Esophagus muscularis mucosa (tissue), 4 donors: ENCODE data around the gene ADGRG6. TPM values are rescaled to one million over a fixed set of nuclear protein-coding genes. Genes with fewer than 3 reads are reported as not detected.

Source experiments
- DNase-seq: peaks from one replicate; pipeline ENCODE4 v3.0.0-alpha.2; 2017; ENCODE audit errors: extremely low spot score
- H3K27ac ChIP-seq, 4 donors: fragments of 200-600 bp; sonication (generic); replicated peaks in 1 of 4; 1 replicate in 3 of 4; 2 replicates in 1 of 4; pipeline ENCODE4 v1.5.1; 2016 to 2019; ENCODE audit warnings: mild to moderate bottlenecking in 1 of 4
- H3K27me3 ChIP-seq, 4 donors: fragments of 200-600 bp; sonication (generic); one replicate each; pipeline versions ENCODE4 v1.5.1 to v1.6.0; 2016 to 2019
- H3K36me3 ChIP-seq, 4 donors: fragments of 200-600 bp; sonication (generic); one replicate each; pipeline ENCODE4 v1.5.1; 2016 to 2019
- H3K4me1 ChIP-seq, 4 donors: fragments of 200-600 bp; sonication (generic); one replicate each; pipeline ENCODE4 v1.5.1; 2016 to 2019
- H3K4me3 ChIP-seq, 4 donors: fragments of 200-600 bp; sonication (generic); 1 replicate in 2 of 4; 2 replicates in 2 of 4; pipeline ENCODE4 v1.5.1; 2016 to 2019; ENCODE audit warnings: mild to moderate bottlenecking in 4 of 4, moderate library complexity in 1 of 4
- H3K9me3 ChIP-seq, 4 donors: fragments of 200-600 bp; sonication (generic); 1 replicate in 3 of 4; 2 replicates in 1 of 4; pipeline ENCODE4 v1.5.1; 2016 to 2019
- CTCF ChIP-seq, 3 experiments: fragments of 200-600 bp in 2 of 3; fragments of 450-650 bp in 1 of 3; sonication (generic) in 2 of 3; IDR thresholded peaks; one replicate each; pipeline ENCODE4 v1.5.1; 2017 to 2019; ENCODE audit warnings: antibody characterized with exemption in 3 of 3, mild to moderate bottlenecking in 2 of 3, moderate library complexity in 1 of 3
- EP300 ChIP-seq: sonication (generic); formaldehyde crosslinking; IDR thresholded peaks from one replicate; pipeline ENCODE4 v1.6.1; 2017; ENCODE audit warnings: antibody characterized with exemption
- POLR2A ChIP-seq: fragments of 450-650 bp; IDR thresholded peaks from one replicate; pipeline ENCODE4 v1.6.1; 2017; ENCODE audit warnings: antibody characterized with exemption, moderate library complexity, mild to moderate bottlenecking, low read depth
- POLR2AphosphoS5 ChIP-seq, 2 donors: sonication (generic); formaldehyde crosslinking; IDR thresholded peaks; one replicate each; pipeline ENCODE4 v1.6.1; 2017; ENCODE audit warnings: antibody characterized with exemption in 2 of 2
- WGBS: methylation state at CpG from one replicate; pipeline ENCODE4 v1.1.5; 2018; 5-methylcytosine and 5-hydroxymethylcytosine counted together
- intact Hi-C: fragments of 100-400 bp; cut with DNase I; formaldehyde crosslinking; loops from one replicate; pipeline ENCODE4 v1.15.1; 2023
- total RNA-seq, 4 donors: library from RNA; depleted of rRNA; stranded (reverse); fragments of >200 nt; gene quantifications; one replicate each; pipeline versions ENCODE4 v1.1.0 to v1.2.1, GENCODE V29; 2016

The ADGRG6 gene
- total RNA-seq, 4 donors from 2014 or later = 5.5 to 11.8 (median 8.0) TPM

- intact Hi-C loops = no loop called here
- 20% methylated on average over 2 of the region's 2 CpGs for WGBS
- no peak overlapping the region for H3K27ac ChIP-seq
- no peak for DNase-seq
- no peaks in the 10 kb centered on the region for H3K9me3 ChIP-seq
- H3K4me3 ChIP-seq = no peak overlapping the region
- no peaks in the 10 kb centered on the region for H3K4me1 ChIP-seq
- no peaks in the 10 kb centered on the region for H3K27me3 ChIP-seq
- TF ChIP-seq CTCF (IDR thresholded peaks at IDR 0.05) (no peak), POLR2A (no peak), POLR2AphosphoS5 (IDR thresholded peaks at IDR 0.05) (no peak), EP300 (no peak)
- no peaks in the 10 kb centered on the region for H3K36me3 ChIP-seq
Observed at GRCh38 chr6:142313284-142313683, 11.5 kb downstream of the ADGRG6 start.

GRCh38 chr6:142316791-142317368 lies 15.1 kb downstream of the ADGRG6 start:
- intact Hi-C loops = no loop called here
- whole genome bisulfite sequencing = 75% methylated on average over 1 of the region's 1 CpG
- H3K27ac ChIP-seq = no peak overlapping the region
- no peaks in the 10 kb centered on the region for H3K36me3 ChIP-seq
- no peak for DNase-seq
- TF ChIP-seq EP300 = no peak
- no peak for TF ChIP-seq POLR2A
- no peak for TF ChIP-seq CTCF (IDR thresholded peaks at IDR 0.05)
- TF ChIP-seq POLR2AphosphoS5 (IDR thresholded peaks at IDR 0.05) = no peak
- H3K4me1 ChIP-seq = no peaks in the 10 kb centered on the region
- H3K9me3 ChIP-seq = no peaks in the 10 kb centered on the region
- H3K27me3 ChIP-seq = no peaks in the 10 kb centered on the region
- H3K4me3 ChIP-seq = no peak overlapping the region

GRCh38 chr6:142318714-142319113 lies 16.9 kb downstream of the ADGRG6 start:
- WGBS = 86% methylated on average over 1 of the region's 1 CpG
- H3K27ac ChIP-seq = no peak overlapping the region
- H3K4me1 ChIP-seq = no peaks in the 10 kb centered on the region
- no peaks in the 10 kb centered on the region for H3K9me3 ChIP-seq
- no peak for DNase-seq
- H3K27me3 ChIP-seq = no peaks in the 10 kb centered on the region
- TF ChIP-seq POLR2AphosphoS5 (IDR thresholded peaks at IDR 0.05) (no peak), POLR2A (no peak), EP300 (no peak), CTCF (IDR thresholded peaks at IDR 0.05) (no peak)
- no peak overlapping the region for H3K4me3 ChIP-seq
- intact Hi-C loops = no loop called here
- no peaks in the 10 kb centered on the region for H3K36me3 ChIP-seq

GRCh38 chr6:142320366-142320765 lies 18.6 kb downstream of the ADGRG6 start:
- no peaks in the 10 kb centered on the region for H3K36me3 ChIP-seq
- 51% methylated on average over 3 of the region's 3 CpGs for WGBS

More at GRCh38 chr6:142320366-142320765, 18.6 kb downstream of the ADGRG6 start:
- H3K9me3 ChIP-seq = no peaks in the 10 kb centered on the region
- no peak overlapping the region for H3K27ac ChIP-seq
- no peaks in the 10 kb centered on the region for H3K27me3 ChIP-seq
- intact Hi-C loops = no loop called here
- no peak overlapping the region for H3K4me3 ChIP-seq
- no peaks in the 10 kb centered on the region for H3K4me1 ChIP-seq
- no peak for DNase-seq
- TF ChIP-seq POLR2A (no peak), CTCF (IDR thresholded peaks at IDR 0.05) (no peak), EP300 (no peak), POLR2AphosphoS5 (IDR thresholded peaks at IDR 0.05) (no peak)
